Keratinocyte (primary cell): ENCODE results near the gene ALLC. TPM values are rescaled to one million over a fixed set of nuclear protein-coding genes. Genes with fewer than 3 reads are reported as not detected.
A peak's percentile ranks its signal among the peaks of the same experiment; 100 is the strongest.

Source experiments
- DNase-seq: peaks from one replicate; pipeline ENCODE4 v3.0.0-alpha.2; 2011; ENCODE audit warnings: low read depth, missing footprints, low spot score
- FAIRE-seq: peaks from 2 replicates; lab custom pipeline; 2011; peaks lifted over from hg19 to GRCh38; lab: Jason Lieb, UNC
- H2AFZ ChIP-seq: 2 replicates; pipeline ENCODE4 v1.6.0; 2012; ENCODE audit warnings: low read length, control low read depth, inconsistent platforms; ENCODE audit not compliant: control insufficient read depth
- H3K27ac ChIP-seq: 2 replicates; pipeline ENCODE4 v1.5.1; 2011; ENCODE audit warnings: low read length; ENCODE audit not compliant: control insufficient read depth, insufficient read depth
- H3K27me3 ChIP-seq: 3 replicates; pipeline ENCODE4 v1.6.0; 2011; ENCODE audit warnings: low read length; ENCODE audit not compliant: control insufficient read depth, insufficient read depth; ENCODE audit errors: extremely low read depth
- H3K36me3 ChIP-seq, 2 experiments: 2 replicates in 1 of 2; 3 replicates in 1 of 2; pipeline ENCODE4 v1.5.1; 2011; ENCODE audit warnings: low read length in 2 of 2, mild to moderate bottlenecking in 1 of 2; ENCODE audit not compliant: control insufficient read depth in 2 of 2, insufficient read depth in 2 of 2; ENCODE audit errors: extremely low read depth in 1 of 2
- H3K4me1 ChIP-seq: 3 replicates; pipeline ENCODE4 v1.5.1; 2011; ENCODE audit warnings: low read length; ENCODE audit not compliant: control insufficient read depth, insufficient read depth; ENCODE audit errors: extremely low read depth
- H3K4me2 ChIP-seq: 3 replicates; pipeline ENCODE4 v1.6.0; 2011; ENCODE audit warnings: low read depth, low read length; ENCODE audit not compliant: control insufficient read depth, insufficient read depth; ENCODE audit errors: extremely low read depth
- H3K4me3 ChIP-seq, 3 experiments: fragments of 200-600 bp in 1 of 3; sonication (generic) in 1 of 3; 2 replicates in 2 of 3; 3 replicates in 1 of 3; pipeline ENCODE4 v1.5.1; 2011 to 2016; ENCODE audit warnings: low read length in 3 of 3, mild to moderate bottlenecking in 3 of 3, control low read depth in 2 of 3, inconsistent platforms in 1 of 3, low read depth in 1 of 3, mixed read lengths in 1 of 3, mixed run types in 1 of 3, moderate library complexity in 1 of 3; ENCODE audit not compliant: control insufficient read depth in 2 of 3, insufficient read depth in 2 of 3; ENCODE audit errors: extremely low read depth in 1 of 3
- H3K79me2 ChIP-seq: 2 replicates; pipeline ENCODE4 v1.6.0; 2012; ENCODE audit warnings: low read length; ENCODE audit not compliant: control insufficient read depth, insufficient read depth
- H3K9ac ChIP-seq: 3 replicates; pipeline ENCODE4 v1.6.0; 2011; ENCODE audit warnings: low read length; ENCODE audit not compliant: control insufficient read depth, insufficient read depth; ENCODE audit errors: extremely low read depth
- H3K9me1 ChIP-seq: 3 replicates; pipeline ENCODE4 v1.6.0; 2011; ENCODE audit warnings: low read length; ENCODE audit not compliant: control insufficient read depth, insufficient read depth; ENCODE audit errors: extremely low read depth
- H3K9me3 ChIP-seq: 2 replicates; pipeline ENCODE4 v1.5.1; 2012; ENCODE audit warnings: low read depth, low read length; ENCODE audit not compliant: control insufficient read depth
- H4K20me1 ChIP-seq: 3 replicates; pipeline ENCODE4 v1.6.0; 2011; ENCODE audit warnings: low read length; ENCODE audit not compliant: control insufficient read depth, insufficient read depth; ENCODE audit errors: extremely low read depth
- EZH2 ChIP-seq: IDR thresholded peaks from one replicate; pipeline ENCODE4 v1.6.1; 2012; ENCODE audit warnings: inconsistent platforms, mild to moderate bottlenecking, low read length, moderate library complexity
- dilution Hi-C: fragments of 300-500 bp; cut with MboI; formaldehyde crosslinking; loops from one replicate; pipeline ENCODE4 v1.7.0; 2020; ENCODE audit warnings: low sequenced_read_pairs; ENCODE audit not compliant: extremely low pct_ligation_motif_present
- polyA plus RNA-seq, 5 experiments: library from polyadenylated mRNA; depleted of rRNA in 3 of 5; stranded (reverse) in 3 of 5; stranded (forward) in 1 of 5; unstranded in 1 of 5; fragments of >200 nt; gene quantifications; 1 replicate in 1 of 5; 2 replicates in 3 of 5; 3 replicates in 1 of 5; pipeline versions ENCODE4 v1.2.1 to v1.2.3, GENCODE V29; 2011 to 2012; ENCODE audit warnings: missing spikeins in 2 of 5, low read depth in 1 of 5, low replicate concordance in 1 of 5
- TF ChIP-seq, protein P1 (sequence below), 3 experiments: IDR thresholded peaks in 1 of 3; conservative IDR thresholded peaks in 1 of 3; optimal IDR thresholded peaks in 1 of 3; 2 replicates in 2 of 3; 3 replicates in 1 of 3; pipeline versions ENCODE3 to v1.5.1; 2011; ENCODE audit warnings: low read length in 3 of 3, mild to moderate bottlenecking in 3 of 3, moderate library complexity in 2 of 3, control low read depth in 1 of 3, inconsistent platforms in 1 of 3; ENCODE audit not compliant: insufficient read depth in 2 of 3; ENCODE audit errors: extremely low read depth in 1 of 3

ALLC gene
- polyA plus RNA-seq, 1 donor (not counting 4 experiments of a cell fraction or from before 2014, with no cell fraction given): not detected

DNA sequence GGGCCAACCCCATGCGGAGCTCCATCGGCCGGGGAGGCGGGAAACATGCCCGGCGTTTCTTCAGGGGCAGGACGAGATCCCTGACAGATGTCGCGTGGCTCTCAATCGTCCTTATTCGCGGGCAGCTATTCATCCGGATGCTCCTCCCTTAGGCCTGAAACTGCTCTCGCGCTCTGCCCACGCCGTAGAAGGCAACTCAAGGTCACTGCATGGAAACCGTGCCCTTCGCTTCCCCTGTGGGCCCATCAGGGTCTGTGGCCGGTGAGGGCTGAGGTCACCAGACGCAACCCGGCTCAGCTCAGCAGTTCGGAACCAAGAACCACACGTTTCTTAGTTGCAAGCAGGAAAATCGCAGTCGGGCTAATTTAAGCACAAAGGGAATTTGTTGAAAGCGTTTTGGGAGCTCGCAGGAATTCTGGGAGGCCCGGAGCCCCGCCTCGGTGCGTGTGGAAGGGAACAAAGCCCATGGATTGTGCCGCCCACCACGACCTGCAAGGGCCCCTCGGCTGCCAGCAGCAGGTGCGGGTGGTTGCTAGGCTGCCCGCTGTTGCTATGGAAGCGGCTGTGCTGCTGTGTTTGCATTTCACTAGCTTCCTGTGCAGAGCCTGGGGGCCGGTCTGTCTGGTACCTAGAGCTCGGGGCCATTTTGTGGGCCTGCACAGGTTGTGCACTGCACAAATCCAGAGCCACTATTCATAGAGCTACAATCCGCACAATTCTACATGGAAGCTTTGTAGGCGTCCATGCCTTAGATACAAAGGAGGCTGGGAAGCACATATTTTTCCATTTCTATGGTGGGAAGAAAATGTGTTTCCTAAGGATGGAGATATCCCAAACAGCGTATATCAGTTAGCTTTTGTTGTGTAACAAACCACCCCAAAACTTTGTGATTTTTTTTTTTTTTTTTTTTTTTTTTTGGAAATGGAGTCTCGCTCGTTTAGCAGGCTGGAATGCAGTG, 6.0 kb upstream of the ALLC start:
- Histone ChIP-seq H2AFZ (peak overlapping the region; percentile 68), H3K79me2 (no peaks in the 10 kb centered on the region), H3K27me3 (peaks cover 7% of the 10 kb centered on the region), H3K36me3 (no peaks in the 10 kb centered on the region), H3K4me3 (peak overlapping the region in 1 of 3 experiments; percentile 46), H3K9ac (peak overlapping the region; percentile 28), H4K20me1 (no peaks in the 10 kb centered on the region), H3K9me3 (no peaks in the 10 kb centered on the region), H3K9me1 (no peaks in the 10 kb centered on the region), H3K4me1 (peaks cover 7% of the 10 kb centered on the region), H3K4me2 (peak overlapping the region; percentile 75), H3K27ac (no peak overlapping the region)
- FAIRE-seq: no peak
- dilution Hi-C loops: no loop called here
- DNase-seq: no peak
- TF ChIP-seq, protein P1, sequence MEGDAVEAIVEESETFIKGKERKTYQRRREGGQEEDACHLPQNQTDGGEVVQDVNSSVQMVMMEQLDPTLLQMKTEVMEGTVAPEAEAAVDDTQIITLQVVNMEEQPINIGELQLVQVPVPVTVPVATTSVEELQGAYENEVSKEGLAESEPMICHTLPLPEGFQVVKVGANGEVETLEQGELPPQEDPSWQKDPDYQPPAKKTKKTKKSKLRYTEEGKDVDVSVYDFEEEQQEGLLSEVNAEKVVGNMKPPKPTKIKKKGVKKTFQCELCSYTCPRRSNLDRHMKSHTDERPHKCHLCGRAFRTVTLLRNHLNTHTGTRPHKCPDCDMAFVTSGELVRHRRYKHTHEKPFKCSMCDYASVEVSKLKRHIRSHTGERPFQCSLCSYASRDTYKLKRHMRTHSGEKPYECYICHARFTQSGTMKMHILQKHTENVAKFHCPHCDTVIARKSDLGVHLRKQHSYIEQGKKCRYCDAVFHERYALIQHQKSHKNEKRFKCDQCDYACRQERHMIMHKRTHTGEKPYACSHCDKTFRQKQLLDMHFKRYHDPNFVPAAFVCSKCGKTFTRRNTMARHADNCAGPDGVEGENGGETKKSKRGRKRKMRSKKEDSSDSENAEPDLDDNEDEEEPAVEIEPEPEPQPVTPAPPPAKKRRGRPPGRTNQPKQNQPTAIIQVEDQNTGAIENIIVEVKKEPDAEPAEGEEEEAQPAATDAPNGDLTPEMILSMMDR (optimal IDR thresholded peaks at IDR 0.05 in 1 of 3, IDR thresholded peaks at IDR 0.05 in 1 of 3, conservative IDR thresholded peaks at IDR 0.05 in 1 of 3; ENCODE audit: extremely low read depth in 1 of 3, insufficient read depth in 2 of 3, low read length in 3 of 3): no peak
- TF ChIP-seq EZH2: peak; percentile 44

DNA sequence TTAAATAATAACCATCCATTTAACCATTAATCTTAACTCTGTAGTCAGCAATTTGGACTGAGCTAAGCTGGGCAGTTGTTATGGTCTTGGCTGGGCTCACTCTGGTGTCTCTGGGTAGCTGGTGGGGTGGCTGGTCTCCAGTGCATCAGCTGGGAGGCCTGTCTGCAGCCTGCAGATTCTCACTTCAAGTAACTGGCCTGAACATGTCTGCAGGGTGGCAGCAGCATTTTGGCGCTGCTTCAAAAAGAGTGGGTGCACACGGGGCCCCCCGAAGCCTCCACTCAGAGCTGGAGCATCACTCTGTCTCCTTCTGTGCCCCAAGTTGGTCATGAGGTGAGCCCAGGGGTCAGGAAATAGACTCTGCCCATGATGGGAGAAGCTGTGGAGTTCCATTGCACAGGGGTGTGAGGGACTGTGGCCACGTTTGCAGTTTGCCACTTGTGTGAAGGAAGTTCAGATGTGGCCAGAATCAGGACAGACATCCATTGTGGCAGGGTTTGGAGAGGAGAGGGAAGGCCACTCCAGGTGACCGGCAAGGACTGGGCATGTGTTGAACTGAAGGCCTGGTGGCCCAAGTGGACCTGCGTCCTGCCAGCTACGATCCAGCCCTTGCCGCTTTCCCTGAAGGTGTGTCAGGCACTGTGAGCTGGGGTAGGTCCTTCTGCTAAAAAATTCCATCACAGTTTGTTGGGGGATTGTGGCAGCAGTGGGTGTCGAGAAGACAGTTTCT, 4.9 kb upstream of the ALLC start:
- no peak for DNase-seq

More for the DNA sequence above, 4.9 kb upstream of the ALLC start:
- Histone ChIP-seq H3K4me1 (peaks cover 7% of the 10 kb centered on the region), H3K9ac (no peak overlapping the region), H3K9me3 (no peaks in the 10 kb centered on the region), H4K20me1 (no peaks in the 10 kb centered on the region), H3K36me3 (no peaks in the 10 kb centered on the region), H3K4me3 (no peak overlapping the region), H3K79me2 (no peaks in the 10 kb centered on the region), H2AFZ (no peak overlapping the region), H3K9me1 (no peaks in the 10 kb centered on the region), H3K4me2 (no peak overlapping the region), H3K27ac (no peak overlapping the region), H3K27me3 (peaks cover 7% of the 10 kb centered on the region)
- dilution Hi-C loops: no loop called here
- no peak for FAIRE-seq
- TF ChIP-seq, protein P1 (optimal IDR thresholded peaks at IDR 0.05 in 1 of 3, IDR thresholded peaks at IDR 0.05 in 1 of 3, conservative IDR thresholded peaks at IDR 0.05 in 1 of 3; ENCODE audit: extremely low read depth in 1 of 3, insufficient read depth in 2 of 3, low read length in 3 of 3): no peak
- TF ChIP-seq EZH2: no peak
